ENCODE results near the gene TRNAU1AP.
"Not testable (repeated sequence)": the region's sequence is repeated elsewhere in the genome, so short reads cannot be mapped to it uniquely, and the experiment has no call there.

DNA sequence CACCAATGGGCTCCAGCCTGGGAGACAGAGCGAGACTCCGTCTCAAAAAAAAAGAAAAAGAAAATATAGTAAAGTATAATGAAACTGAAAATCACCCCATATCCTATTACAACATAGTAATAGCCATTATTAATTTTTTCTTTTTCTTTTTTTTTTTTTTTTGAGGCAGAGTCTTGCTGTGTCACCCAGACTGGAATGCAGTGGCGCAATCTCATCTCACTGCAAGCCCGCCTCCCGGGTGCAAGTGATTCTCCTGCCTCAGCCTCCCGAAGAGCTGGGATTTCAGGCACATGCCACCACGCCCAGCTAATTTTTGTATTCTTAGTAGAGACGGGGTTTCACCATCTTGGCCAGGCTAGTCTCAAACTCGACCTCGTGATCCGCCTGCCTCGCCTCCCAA, 20.0 kb downstream of the TRNAU1AP start:
- TF ChIP-seq POLR2A (IDR thresholded peaks at IDR 0.05; ENCODE audit: low read depth, low read length); SPI1 (IDR thresholded peaks at IDR 0.05; ENCODE audit: low read depth, low read length); TAF1 (IDR thresholded peaks at IDR 0.05; ENCODE audit: low read depth, low read length); POLR2AphosphoS5 (IDR thresholded peaks at IDR 0.05; ENCODE audit: low read depth, low read length); PAX5 (IDR thresholded peaks at IDR 0.05; ENCODE audit: insufficient read depth, low read length, severe bottlenecking): not testable (repeated sequence)
